Left kidney (tissue), 1 donor: ENCODE measurements around the gene ZNRD2. TPM values are rescaled to one million over a fixed set of nuclear protein-coding genes. Genes with fewer than 3 reads are reported as not detected.

Experiments
- polyA plus RNA-seq: library from polyadenylated mRNA; unstranded; fragments of 120-200 nt; gene quantifications from one replicate; pipeline ENCODE4 v1.2.1, GENCODE V29; 2013; ENCODE audit not compliant: insufficient read length

ZNRD2 gene
- polyA plus RNA-seq, 1 donor = 37.5 TPM

Other genes with a start within 250 kb of the ZNRD2 start
- gene DPF2, start 236.6 kb upstream of the ZNRD2 start, polyA plus RNA-seq = 99.3 TPM
- gene TIGD3, start 215.7 kb upstream of the ZNRD2 start, polyA plus RNA-seq = 0.60 TPM
- 7.2 TPM for gene SLC25A45, start 187.8 kb upstream of the ZNRD2 start, polyA plus RNA-seq
- gene FRMD8, start 183.8 kb upstream of the ZNRD2 start, polyA plus RNA-seq = 18.1 TPM
- gene NEAT1, start 147.7 kb upstream of the ZNRD2 start, polyA plus RNA-seq = 265 TPM
- gene MALAT1, start 71.4 kb upstream of the ZNRD2 start, polyA plus RNA-seq = 1,140 TPM
- gene SCYL1, start 45.4 kb upstream of the ZNRD2 start, polyA plus RNA-seq = 59.5 TPM
- gene LTBP3, start 12.1 kb upstream of the ZNRD2 start, polyA plus RNA-seq = 142 TPM
- gene FAM89B, start 2.1 kb downstream of the ZNRD2 start, polyA plus RNA-seq = 17.6 TPM
- gene EHBP1L1, start 5.6 kb downstream of the ZNRD2 start, polyA plus RNA-seq = 19.0 TPM
- gene KCNK7, start 25.3 kb downstream of the ZNRD2 start, polyA plus RNA-seq = 0.28 TPM
- gene MAP3K11, start 43.7 kb downstream of the ZNRD2 start, polyA plus RNA-seq = 35.4 TPM
- gene PCNX3, start 45.3 kb downstream of the ZNRD2 start, polyA plus RNA-seq = 29.8 TPM
- gene SIPA1, start 67.6 kb downstream of the ZNRD2 start, polyA plus RNA-seq = 22.4 TPM
- 49.6 TPM for gene RELA, start 92.4 kb downstream of the ZNRD2 start, polyA plus RNA-seq
- gene KAT5, start 141.8 kb downstream of the ZNRD2 start, polyA plus RNA-seq = 71.7 TPM
- gene RNASEH2C, start 150.3 kb downstream of the ZNRD2 start, polyA plus RNA-seq = 39.0 TPM
- gene AP5B1, start 210.5 kb downstream of the ZNRD2 start, polyA plus RNA-seq = 7.6 TPM
- 11.0 TPM for gene OVOL1, start 216.6 kb downstream of the ZNRD2 start, polyA plus RNA-seq